Measurements from ENCODE around the gene SRPK2.

- TF ChIP-seq CTCF (IDR thresholded peaks at IDR 0.05; ENCODE audit: low read depth, low read length) = no peak
- no peak for TF ChIP-seq POLR2A (IDR thresholded peaks at IDR 0.05; ENCODE audit: extremely low read depth, insufficient read length)
- TF ChIP-seq MYC (IDR thresholded peaks at IDR 0.05; ENCODE audit: low read depth, low read length) = no peak
Measured at GRCh38 chr7:105153531-105153930, 235.2 kb downstream of the SRPK2 start.

All from NB4 (cell line).